ENCODE data around the gene TWIST1. TPM values are rescaled to one million over a fixed set of nuclear protein-coding genes. Genes with fewer than 3 reads are reported as not detected.
A peak's percentile ranks its signal among the peaks of the same experiment; 100 is the strongest.

Gene TWIST1
- total RNA-seq, 1 donor: 0.27 TPM

DNA sequence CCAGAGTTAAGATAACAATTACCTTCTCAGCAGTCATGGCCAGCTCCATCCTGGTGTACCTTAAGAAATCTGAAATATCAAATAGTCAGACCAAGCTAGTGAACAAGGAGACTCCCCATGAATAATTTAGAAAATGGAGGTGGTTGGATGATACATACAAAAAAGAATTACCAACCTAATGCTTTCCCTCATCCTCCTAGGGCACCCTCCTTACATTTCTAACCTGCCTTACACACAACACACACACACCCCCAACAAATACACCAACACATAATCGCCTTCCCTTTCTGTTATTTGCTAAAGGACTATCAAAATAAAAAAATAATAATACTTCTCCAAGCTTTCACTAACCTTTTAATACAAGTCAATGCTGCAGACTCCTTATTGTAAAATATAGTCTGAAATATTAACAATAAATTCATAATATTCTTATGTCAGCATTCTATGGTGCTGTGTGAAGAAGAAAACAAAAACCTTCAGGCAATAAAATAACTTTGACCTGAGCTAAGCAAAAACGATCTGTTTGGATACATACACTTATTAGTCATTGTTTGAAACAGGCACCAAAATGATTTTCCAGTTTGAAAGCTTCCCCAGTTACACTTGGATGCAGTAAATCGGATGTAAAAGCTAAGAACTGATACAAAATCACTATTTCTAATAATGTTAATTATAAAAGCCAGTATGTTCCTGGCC, 3.4 kb downstream of the TWIST1 start:
- DNase-seq (ENCODE audit: low read depth in 2 of 3, low spot score in 2 of 3): peak in 2 of 3 donors; percentile 8 to 18

DNA sequence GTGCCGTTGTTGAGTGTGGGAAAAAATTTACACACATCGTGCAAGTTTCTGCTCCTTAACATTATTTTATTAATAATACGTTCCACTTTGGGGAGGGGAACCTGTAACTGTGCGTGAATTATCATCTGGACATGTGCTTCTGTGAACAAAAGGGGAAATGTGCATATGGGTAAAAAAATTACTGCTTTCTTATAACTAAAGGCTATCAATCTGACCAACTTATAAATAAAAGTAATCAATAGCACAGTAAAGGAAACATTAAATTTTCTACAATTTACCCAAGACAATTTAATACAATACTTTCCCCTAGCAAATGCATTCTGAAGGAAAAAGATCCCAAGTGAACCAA, 4.5 kb downstream of the TWIST1 start:
- DNase-seq (ENCODE audit: low read depth in 2 of 3, low spot score in 2 of 3): peak in 1 of 3 donors; percentile 33

DNA sequence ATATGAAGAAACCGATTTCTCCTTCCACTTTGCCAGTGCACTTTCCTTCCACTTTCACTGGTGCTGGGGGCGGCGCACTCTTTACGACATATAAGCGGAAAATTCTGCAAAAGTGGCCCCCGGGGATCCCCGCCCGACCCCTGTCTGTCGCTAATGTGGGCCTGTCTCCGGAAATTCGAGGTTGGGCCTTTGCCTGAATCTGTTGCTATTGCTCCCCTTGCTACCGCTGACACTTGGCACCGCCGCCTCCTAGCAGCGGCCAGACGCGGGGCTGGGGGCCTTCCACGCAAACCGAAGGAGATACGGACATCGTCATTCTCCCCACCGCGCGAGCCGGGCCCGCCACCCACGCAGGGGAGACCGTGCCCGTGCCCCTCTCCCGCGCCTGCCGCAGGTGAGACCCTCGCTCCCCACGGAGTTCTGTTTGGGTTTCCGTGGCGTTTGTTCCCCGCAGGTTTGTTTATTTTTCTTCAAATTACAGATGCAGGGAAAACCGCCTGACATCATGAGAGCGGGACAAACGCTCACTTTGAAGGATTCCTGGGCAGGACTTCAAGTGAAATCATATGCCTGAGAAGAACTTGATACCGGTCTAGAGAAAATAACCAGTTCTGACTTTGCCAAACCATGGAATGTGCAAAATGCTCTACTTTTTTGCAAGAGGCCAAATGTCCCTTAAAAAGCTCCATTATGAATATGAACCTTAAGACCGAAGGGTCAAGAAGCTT, 5.0 kb downstream of the TWIST1 start:
- peak in 1 of 3 donors; percentile 45 for DNase-seq (ENCODE audit: low read depth in 2 of 3, low spot score in 2 of 3)

DNA sequence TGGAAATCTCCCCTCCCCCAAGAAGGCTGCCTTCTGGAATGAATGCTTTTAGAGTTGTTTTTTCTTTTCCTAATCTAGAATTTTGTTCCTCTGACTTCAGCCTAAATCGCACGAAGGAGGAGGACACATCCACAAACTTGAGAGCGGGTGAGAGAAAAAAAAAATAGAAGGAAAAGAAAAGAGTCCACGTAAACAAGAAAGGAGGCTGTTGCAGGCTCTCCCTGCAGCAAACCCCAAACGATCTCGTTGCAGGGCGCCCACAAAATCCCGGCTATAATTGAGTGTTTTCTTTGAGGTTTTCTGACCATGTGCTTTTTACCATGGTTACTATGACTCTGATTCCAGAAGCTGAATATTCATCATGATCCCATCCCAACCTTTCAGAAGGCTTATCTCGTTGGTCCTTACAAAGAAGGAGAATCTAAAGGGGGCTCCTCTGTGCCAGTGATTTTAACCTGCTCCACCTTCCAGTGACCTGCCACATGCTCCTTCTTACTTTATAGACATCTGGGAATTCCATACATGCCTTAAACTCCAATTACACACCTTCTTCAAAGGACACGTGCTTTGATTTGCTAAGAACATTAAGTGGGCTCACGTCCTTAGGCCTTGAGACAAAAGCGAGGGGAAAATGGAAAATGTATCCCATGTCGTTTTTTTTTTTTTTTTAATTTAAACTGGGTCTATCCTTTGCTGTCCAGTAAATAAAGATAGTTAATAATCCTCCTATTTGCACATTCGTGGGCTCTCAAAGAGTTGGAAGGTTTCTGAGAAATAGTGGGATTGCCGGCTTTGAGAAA, 5.8 kb downstream of the TWIST1 start:
- DNase-seq (ENCODE audit: low read depth in 2 of 3, low spot score in 2 of 3): peak in 2 of 3 donors; percentile 27 to 41

DNA sequence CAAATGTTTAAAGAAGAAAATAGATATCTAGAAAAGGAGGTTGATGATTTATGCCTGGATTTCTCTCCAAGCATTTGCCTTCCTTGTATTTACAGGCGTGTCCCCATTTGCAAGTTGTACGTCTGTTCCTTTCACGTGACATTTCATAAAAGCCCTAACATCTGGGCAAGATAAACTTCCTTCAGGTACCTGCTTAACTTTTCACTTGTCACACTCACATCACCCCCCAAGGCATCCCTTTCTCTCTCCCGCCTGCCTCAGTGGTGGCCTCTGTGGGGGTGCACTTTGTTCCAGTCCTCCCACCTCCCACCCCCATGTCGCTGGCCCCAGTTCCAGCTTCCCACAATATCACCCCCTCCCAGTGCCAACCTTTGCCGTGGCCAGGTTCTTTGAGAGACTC, 6.7 kb downstream of the TWIST1 start:
- peak in 1 of 3 donors; percentile 33 for DNase-seq (ENCODE audit: low read depth in 2 of 3, low spot score in 2 of 3)

DNA sequence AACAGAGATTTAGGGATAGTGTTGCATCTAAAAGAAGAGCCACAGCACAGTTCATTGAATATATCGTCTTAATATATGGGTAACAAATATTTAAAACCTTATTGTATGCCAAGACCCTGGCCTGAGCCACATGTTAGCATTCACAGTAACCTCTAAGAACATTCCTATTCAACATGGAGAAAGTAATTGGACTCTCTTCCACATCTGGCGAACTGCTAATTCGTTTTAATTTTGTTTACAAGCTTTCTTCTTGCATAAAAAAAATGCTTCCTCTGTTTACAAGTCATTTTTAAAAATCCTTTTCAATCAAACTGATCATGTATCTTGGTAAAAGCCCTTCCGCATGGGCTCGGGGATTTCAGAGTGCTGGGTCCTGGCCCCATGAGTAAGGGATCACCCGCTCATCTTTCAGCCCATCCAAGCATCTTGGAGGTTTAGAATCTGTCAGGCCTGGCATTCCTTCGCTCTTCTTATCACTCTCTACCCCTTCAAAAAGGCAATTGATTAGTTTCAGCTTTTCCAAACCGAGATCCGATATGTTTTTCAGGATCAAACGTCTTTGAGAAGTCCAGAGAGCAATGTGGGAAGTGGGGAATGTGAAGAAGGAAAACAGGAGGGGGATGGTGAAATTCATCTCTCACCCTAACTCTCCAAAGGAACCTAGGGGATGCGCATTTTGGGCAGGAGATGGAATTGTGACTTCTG, 7.3 kb downstream of the TWIST1 start:
- DNase-seq (ENCODE audit: low read depth in 2 of 3, low spot score in 2 of 3): peak in 2 of 3 donors; percentile 12 to 15

DNA sequence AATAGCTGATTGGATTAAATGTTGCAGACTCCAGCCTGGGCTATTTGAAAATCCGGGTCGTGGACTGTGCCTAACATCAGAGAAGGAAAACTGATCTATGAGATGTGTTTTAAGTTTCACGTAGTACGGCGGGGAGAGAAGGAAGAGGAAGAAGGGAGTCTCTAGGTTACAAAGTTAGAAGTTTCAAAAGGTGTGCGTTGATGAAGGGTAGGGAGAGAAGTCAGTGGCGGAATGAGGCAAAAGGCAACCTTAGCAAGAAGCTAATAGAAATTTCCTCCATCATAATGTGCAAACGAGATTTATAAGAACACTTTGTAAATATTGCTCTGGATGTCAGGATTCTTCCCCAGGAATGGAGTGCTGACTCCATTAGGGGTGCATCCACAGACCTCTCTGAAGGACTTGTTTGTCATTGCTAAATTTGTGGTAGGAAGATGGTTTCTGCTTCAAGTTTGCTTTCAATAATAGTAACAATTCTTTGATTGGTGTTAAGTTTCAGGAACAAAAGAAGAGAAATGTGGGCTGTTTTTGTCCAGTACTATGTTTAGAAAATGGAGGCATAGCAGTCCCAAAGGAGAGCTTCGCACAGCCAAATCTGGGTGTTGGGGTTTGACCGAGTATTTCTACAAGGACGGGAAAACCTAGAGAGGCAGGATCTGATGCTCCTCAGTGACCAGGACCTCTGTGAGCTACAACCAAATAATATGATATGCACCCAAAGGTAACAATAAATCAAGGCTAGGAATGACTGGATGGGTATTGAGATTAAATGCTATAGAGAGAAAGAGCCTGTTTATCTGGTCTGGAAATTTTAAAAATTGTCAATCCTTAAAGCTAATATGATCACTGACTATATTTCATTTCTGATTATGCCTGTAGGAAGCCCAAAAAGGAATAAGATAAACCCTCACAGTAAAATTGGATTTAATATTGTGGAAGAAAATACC, 8.2 kb downstream of the TWIST1 start:
- DNase-seq (ENCODE audit: low read depth in 2 of 3, low spot score in 2 of 3): peak in 2 of 3 donors; percentile 21 to 22

DNA sequence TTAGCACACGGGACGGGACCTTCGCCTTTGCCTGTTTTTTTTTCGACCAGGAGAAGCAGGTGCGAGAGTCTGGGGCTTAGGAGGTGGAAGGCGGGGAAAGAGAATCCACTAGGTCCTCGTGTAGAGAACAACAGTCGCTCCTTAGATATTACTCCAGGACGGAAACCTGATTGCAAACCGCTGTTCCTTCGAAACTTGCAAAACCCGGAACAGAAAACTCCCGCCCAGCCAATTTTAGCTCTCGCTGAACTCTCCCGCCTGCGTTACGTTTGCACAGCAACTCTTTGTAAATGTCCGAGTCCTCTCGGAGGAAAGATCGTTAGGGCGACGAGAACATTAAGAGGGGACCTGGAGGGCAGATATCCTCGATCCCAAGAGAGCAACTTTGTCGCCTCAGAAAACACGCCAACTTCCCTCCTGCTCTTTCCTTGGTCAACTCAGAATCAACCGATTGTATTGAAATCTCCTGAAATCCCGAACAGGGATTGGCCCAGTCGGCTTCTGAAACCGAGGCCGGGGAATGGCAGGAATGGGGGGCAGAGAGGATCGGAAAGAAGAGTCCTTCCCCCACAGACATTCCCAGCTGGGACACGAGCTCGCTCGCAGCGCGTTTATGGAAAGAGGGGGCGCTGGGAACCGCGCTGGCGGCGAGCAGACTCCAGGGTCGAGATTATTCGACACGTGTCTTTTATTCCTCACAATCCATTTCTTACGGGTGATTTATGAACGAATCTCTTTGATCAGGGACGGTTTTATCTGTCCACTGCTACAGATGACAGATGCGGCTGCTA, 9.9 kb downstream of the TWIST1 start:
- peak in 2 of 3 donors; percentile 49 to 51 for DNase-seq (ENCODE audit: low read depth in 2 of 3, low spot score in 2 of 3)

DNA sequence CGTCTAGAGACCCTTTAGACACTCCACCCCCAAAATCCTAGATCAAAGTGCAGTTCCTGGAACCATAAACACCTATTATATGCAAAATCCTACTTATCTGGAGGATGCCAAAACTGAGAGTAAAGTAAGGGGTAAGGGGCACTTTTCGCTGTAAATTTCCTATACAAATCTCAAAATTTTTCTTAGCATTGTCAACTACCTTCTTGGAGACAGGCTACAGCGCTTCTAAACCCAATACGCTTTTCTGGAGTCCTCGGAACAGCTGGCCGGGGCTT, 10.4 kb downstream of the TWIST1 start:
- DNase-seq (ENCODE audit: low read depth in 2 of 3, low spot score in 2 of 3): no peak

DNA sequence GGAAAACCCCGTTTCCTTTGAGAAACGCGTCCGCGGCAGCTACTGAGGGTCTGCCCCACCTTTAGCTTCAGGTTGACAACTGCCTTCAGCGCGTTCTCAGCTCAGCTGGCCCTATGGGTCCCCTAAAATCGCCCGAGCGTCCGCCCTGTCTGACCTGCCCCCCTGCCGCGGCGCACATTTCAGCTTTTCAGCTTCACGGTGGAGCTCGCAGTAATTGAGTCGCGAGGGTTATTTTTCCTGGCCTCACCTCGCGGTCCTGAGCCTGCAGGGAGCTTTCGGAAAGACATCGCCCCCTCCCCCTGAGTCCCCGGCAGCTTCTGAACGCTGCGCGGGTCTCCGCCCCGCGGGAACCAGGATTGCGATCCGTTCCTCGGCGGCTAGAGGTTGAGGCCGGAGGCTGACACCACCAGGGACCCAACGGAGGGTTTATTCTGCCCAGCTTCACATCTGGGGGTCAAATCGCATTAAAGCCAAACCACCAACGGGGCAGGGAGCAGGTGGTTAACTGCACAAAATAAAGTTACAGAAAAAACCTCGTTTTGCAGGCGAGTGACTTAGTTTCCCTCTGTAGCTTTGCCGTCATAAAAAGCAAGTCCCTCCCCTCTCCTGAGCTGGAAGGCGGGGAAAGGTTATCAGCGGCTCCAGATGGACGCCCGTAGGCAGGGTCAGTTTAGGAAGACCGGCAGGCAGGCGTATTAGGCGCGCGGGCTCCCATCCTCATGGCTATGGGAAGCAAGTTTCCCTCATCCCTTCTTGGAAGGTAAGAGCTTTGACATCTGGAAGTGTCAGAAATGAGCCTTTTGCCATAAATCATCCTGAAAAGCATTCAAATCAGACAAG, 11.0 kb downstream of the TWIST1 start:
- DNase-seq (ENCODE audit: low read depth in 2 of 3, low spot score in 2 of 3): peak in 2 of 3 donors; percentile 5 to 11

DNA sequence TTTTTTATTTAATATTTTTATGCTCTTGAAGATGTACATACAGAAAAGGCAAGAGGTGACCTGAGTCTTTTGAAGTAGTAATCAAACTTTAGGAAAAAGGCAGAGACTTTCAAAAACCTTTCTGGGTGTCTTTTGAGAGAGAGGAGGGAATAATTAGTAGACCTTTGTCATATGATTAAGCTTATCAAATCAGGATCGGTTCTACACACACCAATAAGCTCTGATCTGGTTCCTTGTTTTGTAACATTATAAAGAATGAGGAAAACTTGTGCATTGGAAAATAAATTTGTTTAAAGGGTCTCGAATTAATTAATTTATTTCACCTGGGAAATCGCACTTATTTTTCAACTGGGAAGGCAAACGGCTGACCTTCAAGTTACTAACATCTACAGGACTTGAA, 11.9 kb downstream of the TWIST1 start:
- DNase-seq (ENCODE audit: low read depth in 2 of 3, low spot score in 2 of 3): no peak

DNA sequence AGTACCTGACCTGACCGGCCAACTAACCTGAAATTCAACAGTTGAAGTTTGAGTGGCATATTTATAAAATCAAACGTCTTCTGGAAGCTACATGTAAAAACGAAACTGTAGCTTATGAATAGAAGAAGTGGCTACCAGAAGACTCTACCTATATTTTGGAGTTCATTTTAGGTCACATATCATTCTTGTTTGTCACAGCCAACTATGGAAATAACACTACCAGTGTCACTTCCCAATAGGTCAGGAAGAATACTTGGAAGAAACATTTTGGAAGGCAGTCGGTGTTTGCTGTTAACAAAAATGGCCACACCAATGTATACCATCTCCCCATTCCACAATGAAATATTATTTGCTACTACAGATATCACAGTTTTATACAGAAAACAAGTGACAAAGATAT, 12.6 kb downstream of the TWIST1 start:
- DNase-seq (ENCODE audit: low read depth in 2 of 3, low spot score in 2 of 3): peak in 2 of 3 donors; percentile 8 to 19

DNA sequence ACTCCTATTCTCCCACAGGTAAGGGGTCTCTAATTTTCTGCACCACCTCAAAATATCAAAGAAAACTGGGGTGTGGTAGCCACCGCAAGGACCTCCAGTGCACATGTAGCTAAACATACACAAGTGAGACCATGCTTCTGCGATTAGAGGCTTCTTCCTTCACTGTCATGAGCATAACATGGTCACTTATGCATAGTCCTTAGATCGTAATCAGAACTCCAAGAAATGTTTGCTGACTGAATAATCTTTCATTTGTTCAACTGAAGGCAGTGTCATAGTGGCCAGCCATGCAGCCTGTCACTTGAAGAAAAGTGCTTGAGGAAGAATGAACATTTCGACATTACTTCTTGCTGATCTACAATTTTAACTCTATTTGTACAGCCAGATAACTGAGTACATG, 14.6 kb downstream of the TWIST1 start:
- DNase-seq (ENCODE audit: low read depth in 2 of 3, low spot score in 2 of 3): no peak

DNA sequence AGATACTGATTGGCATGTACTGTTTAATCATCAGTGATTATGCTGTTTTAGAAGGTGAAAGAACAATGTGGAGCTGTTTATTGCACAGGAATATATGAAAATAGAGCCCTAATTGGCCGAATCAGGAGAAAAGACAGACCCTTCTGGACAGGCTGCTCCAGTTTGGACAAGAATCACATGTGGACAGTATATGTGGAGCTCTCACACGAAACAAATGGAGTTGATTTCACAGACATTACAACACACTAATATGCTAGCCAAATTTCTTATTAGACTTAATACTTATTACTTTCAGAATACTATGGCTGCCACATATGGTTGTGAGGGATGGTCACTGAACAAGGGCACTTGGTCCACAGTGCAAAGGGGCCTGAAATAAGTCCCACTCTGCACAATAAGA, 15.5 kb downstream of the TWIST1 start:
- no peak for DNase-seq (ENCODE audit: low read depth in 2 of 3, low spot score in 2 of 3)

DNA sequence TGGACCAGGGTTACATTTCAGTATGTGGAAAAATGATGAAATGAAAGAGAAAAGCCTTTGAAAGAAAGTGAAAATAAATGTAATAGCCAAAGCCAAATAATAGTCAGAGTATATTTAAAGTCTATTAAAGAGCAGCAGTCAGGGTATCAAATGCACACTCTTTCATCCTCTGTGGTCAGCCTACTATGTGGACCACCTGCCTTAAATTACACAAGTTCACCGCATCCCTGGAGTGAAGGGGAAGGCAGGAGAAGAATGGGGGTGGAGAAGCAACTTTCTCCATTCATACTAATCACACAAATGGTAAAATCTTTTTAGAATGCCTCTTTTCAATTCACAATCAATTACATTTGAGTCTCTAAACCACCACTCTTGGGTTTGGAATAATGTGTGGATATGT, 16.0 kb downstream of the TWIST1 start:
- no peak for DNase-seq (ENCODE audit: low read depth in 2 of 3, low spot score in 2 of 3)

DNA sequence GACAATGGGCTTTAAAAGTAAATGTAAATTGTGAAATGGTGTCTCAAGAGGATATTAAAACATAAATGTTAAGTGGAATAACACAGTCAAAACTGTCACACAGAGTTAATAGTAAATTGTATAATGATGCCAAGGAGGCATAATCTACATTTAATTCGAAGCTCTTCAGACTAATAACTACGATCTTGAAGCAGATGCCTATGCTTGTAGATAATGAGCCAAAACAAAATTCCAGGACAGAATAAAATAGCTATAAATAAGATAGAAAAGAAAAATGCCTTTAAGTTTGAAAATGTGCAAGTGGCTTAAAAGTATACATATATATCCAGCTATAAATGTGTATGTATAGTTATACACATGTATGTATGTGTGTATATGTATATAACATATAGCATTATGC, 17.5 kb downstream of the TWIST1 start:
- no peak for DNase-seq (ENCODE audit: low read depth in 2 of 3, low spot score in 2 of 3)

DNA sequence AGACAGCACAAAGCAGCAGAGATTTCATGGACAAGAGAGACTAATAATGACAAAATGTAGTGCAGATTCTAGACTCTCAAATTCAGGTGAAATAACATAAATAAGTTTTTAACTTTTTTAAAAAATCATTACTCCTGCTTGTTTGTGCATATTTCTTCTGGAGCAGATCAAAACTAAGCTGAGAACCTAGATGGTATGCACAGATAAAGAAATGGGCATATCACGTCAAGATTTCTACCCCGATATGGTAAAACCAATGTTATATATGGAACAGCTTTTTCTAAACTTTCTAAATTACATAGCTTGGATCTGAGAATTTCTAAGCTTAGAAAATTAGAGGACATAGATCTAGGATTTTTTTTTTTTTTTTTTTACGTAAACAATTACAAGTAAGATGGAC, 18.2 kb downstream of the TWIST1 start:
- DNase-seq (ENCODE audit: low read depth in 2 of 3, low spot score in 2 of 3): no peak

DNA sequence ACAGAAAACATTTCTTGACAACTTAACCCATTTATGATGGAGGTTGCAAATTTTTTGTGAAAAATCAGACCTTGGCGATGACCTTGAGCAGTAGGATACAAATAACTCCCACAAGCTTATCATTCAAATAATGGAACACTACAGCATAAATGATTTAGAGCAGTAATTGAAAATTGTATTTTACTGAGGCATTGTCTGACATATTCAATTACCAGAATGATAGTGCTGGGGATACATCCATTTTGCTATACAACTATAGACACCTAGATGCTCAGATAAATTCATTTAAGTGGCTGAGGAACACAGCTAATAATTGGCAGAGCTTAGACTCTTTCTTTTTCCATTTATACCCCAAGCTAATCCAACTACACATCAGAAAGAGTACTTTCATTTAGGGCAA, 18.9 kb downstream of the TWIST1 start:
- DNase-seq (ENCODE audit: low read depth in 2 of 3, low spot score in 2 of 3): no peak
